HG02642 (cell line): ENCODE data around the gene IGSF21.
"Not testable (repeated sequence)": the region's sequence is repeated elsewhere in the genome, so short reads cannot be mapped to it uniquely, and the experiment has no call there.

ENCODE experiments used
- ATAC-seq: cut with Tn5 transposase; IDR thresholded peaks from one replicate; pipeline ENCODE4 v1.9.1; 2021; ENCODE audit warnings: mild to moderate bottlenecking; ENCODE audit not compliant: unreplicated experiment, poor library complexity

Gene IGSF21

GRCh38 chr1:18142969-18143368 is 35.4 kb downstream of the IGSF21 start:
- ATAC-seq: no peak

DNA sequence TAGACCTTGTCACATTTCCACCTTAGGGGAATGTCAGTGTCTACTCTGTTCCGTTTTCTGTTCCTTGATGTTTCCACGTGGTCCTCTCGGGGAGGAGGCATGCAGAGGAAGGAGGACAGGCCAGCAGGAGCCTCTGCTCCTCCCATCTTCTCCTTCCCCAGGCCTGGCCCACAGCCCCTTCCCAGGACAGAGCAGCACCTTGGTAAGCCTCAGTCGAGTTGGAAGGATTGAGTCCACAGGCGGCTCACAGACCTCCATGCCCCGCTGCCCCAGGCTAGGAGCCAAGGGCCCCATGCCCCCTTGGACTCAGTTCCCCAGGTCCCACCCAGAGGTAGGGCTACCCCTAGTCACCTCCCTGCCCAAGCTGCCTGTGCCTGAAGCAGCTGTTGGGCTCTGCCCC is 36.5 kb downstream of the IGSF21 start:
- no peak for ATAC-seq

- ATAC-seq: no peak
Observed at GRCh38 chr1:18144916-18145647, 37.5 kb downstream of the IGSF21 start.

- no peak for ATAC-seq
Observed at GRCh38 chr1:18145851-18146618, 38.4 kb downstream of the IGSF21 start.

GRCh38 chr1:18146886-18147285 is 39.3 kb downstream of the IGSF21 start:
- no peak for ATAC-seq

GRCh38 chr1:18147672-18148071 is 40.1 kb downstream of the IGSF21 start:
- ATAC-seq: no peak

DNA sequence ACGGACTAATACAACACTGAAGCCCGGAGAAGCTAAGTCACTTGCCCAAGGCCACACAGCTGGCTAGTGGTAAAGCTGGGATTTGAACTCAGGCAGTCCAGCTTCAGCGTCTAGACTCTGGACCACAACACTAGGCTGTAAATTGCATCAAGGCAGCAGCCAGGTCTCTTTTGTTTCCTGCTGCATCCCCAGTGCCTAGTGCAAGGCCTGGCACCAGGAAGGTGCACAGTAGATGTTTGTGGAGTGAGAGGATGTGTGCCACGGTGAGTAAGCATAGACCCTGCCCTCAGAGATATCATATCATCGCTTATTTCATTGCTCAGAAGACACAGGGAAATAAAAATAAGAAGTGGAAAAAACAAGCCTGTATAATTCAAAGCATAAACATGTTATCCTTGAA is 40.9 kb downstream of the IGSF21 start:
- ATAC-seq: no peak

DNA sequence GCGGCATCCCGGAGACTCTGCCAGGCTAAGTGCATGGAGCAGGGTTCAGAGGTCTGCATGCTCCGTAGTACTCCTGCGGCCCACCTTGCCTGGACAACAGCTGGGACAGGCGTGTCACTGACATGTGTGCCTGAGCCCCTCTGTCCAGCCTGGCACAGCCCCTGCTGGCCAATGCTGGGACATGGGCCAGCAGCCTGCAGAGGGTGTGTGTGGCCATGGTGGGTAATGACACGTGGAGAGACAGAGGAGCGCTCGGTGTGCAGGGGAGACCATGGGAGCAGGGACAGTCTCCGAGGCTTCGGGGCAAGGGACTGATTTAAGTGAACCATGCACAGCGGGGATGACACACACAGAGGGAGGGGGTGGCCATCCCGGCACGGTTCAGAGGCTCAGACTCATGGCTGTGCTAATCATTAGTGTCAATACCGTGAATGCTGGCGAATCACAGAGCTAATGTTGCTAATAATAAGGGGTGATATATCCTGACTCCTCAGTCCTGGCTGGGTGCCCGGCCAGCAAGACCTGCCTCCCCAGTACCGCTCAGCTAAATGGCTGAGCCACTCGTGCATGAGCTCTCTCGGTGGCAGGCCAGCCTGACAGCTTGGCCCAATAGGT is 41.5 kb downstream of the IGSF21 start:
- ATAC-seq: no peak

DNA sequence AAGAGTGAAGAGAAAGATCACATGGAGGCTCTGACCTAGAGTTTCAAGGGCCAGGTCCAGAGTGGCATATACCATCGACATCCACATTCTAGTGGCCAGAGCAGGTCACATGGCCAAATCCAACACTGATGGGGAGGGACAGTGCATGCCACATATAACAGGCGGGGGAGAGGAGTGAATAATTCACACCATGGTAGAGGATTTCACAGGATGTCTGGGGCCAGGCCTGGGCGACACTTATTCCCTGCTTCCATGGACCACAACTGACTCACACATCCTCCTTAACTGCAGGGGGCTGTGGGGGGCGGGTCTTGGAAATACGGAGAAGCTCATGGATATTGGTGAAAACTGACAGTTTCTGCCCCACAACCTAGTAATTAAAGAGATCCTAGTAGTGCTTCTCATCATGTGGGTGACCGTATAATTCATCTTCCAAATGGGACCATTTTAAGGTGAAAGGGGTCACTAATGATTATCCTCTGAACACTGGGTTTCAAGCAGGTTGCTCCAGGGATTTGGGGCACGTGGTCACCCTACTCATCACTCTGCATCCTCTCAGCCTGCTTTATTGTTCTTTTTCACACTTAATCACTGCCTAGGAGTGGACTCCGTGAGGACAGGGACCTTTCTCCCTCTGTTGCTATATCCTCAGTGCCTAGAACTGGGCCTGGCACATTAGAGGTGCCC is 44.0 kb downstream of the IGSF21 start:
- ATAC-seq: no peak

DNA sequence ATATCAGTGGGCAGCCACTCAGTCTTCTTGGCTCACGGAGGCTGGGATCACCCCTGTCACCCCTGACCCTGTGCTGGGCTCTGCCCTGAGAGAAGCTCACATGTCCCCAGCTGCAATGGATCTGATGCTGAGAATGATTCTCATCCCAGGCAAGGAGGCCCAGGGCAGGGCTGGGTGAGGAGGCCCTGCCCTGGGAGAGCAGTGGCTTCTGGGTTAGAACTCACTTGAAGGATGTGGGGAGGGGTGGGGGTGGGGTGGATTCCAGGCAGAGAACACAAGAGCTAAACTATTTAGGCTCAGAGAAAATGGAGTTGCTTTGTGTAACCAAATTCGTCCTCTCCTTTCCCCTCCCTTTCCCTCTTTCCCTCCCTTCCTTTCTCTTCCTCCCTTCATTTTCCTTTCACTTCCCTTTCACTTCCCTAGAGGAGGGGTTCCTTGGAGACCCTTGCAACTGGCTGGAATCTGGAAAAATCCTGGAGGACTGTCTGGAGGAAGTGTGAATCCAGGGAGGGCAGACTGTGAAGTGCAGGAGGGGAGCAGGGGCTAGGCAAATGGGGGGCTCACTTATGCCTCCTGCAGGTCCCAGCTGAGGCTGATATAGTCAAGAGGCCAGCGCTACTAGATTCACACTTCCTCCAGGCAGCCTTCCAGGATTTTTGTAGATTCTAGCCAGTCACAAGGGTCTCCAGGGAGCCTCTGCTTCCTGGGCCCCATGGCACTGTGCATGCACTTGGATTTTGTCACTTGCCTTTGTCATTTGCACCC is 47.0 kb downstream of the IGSF21 start:
- ATAC-seq: no peak

GRCh38 chr1:18155881-18156385 is 48.3 kb downstream of the IGSF21 start:
- no peak for ATAC-seq

GRCh38 chr1:18157352-18157751 is 49.8 kb downstream of the IGSF21 start:
- no peak for ATAC-seq

- no peak for ATAC-seq
Observed at GRCh38 chr1:18157968-18158367, 50.4 kb downstream of the IGSF21 start.

GRCh38 chr1:18158714-18159113 is 51.1 kb downstream of the IGSF21 start:
- no peak for ATAC-seq

- no peak for ATAC-seq
Observed at GRCh38 chr1:18160290-18160942, 52.8 kb downstream of the IGSF21 start.

GRCh38 chr1:18161690-18162089 is 54.1 kb downstream of the IGSF21 start:
- no peak for ATAC-seq

DNA sequence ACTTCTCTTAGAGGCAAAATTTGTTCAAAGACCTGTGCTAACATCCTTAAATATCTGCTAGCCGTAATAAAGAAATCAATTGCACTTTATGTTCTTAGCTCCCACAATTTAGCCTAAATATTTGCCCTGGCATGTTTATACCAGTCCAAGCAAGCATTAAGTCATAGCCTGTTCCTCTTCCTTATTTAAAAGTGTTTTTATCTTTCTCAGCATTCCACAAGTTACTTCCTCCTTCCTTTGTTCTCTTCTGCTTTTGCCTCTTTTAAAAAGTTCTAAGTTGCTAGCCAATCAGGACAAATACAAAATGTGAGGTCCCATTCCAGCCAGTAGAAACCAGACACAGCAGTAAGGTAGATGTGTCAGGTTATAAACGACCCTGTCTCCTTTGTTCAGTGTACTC is 58.0 kb downstream of the IGSF21 start:
- not testable (repeated sequence) for ATAC-seq

DNA sequence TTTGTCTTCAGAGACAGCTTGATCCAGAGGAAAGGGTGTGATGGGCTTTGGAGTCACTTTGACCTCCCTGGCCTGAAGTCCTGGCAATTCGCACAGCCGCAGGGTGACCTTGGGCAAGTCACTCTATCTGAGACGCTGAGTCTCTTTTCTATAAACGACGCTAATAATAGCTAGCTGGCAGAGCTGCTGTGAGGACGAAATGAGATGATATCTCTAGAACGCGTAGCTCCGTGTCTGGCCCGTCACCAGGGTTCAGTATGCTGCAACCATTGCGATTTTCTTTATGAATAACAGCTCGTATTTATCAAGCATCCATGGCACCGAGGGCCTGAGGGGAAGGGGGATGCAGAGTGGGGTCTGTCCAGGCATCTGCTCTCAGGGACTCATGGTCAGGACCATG is 58.7 kb downstream of the IGSF21 start:
- no peak for ATAC-seq

DNA sequence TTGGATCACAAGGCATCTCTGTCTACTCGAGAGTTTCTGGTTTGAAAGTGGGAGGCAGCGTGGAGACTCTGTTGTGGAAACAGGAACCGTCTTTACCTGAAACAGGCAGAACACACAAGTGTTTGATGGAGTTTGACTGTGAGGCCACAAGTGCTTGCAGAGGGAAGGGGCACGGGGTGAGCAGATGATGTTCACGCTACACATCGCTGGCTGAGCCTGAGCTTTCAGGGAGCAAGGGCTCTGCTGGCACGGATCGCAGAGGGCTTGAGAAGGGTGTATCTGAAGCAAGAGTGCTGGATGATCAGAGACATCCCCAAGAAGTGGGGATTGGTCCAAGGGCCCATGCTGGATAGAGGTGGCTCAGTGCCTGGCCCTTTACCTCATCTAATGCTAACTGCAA is 59.3 kb downstream of the IGSF21 start:
- ATAC-seq: no peak
